Bronchial epithelial cell (primary cell): ENCODE measurements around the gene FST. TPM values are rescaled to one million over a fixed set of nuclear protein-coding genes. Genes with fewer than 3 reads are reported as not detected.
A peak's percentile ranks its signal among the peaks of the same experiment; 100 is the strongest.

Experiments
- DNase-seq: peaks from one replicate; pipeline ENCODE4 v3.0.0-alpha.2; 2010; ENCODE audit warnings: low read depth
- FAIRE-seq: peaks from 2 replicates; lab custom pipeline; 2011; peaks lifted over from hg19 to GRCh38; lab: Jason Lieb, UNC
- H3K27me3 ChIP-seq: 2 replicates; pipeline ENCODE4 v1.5.1; 2011; ENCODE audit warnings: low read length; ENCODE audit not compliant: control insufficient read depth, insufficient read depth
- H3K36me3 ChIP-seq: 2 replicates; pipeline ENCODE4 v1.5.1; 2011; ENCODE audit warnings: low read length; ENCODE audit not compliant: control insufficient read depth, insufficient read depth
- H3K4me3 ChIP-seq: 2 replicates; pipeline ENCODE4 v1.5.1; 2011; ENCODE audit warnings: mild to moderate bottlenecking, low read depth, low read length, control low read depth
- CTCF ChIP-seq: IDR thresholded peaks from 2 replicates; pipeline ENCODE4 v1.5.1; 2011; ENCODE audit warnings: mild to moderate bottlenecking, moderate library complexity, low read length, control low read depth, inconsistent platforms; ENCODE audit not compliant: insufficient read depth, severe bottlenecking
- total RNA-seq: library from RNA; depleted of rRNA; stranded (reverse); fragments of >200 nt; gene quantifications from 2 replicates; pipeline ENCODE4 v1.2.1, GENCODE V29; 2014

Gene FST
- total RNA-seq, 1 donor from 2014 or later: 85.0 TPM

- DNase-seq (no peak), FAIRE-seq (no peak)
- Histone ChIP-seq H3K27me3 (no peaks in the 10 kb centered on the region), H3K4me3 (no peak overlapping the region), H3K36me3 (no peaks in the 10 kb centered on the region)
- TF ChIP-seq CTCF: no peak
Measured at GRCh38 chr5:53476019-53476418, 4.4 kb upstream of the FST start.

GRCh38 chr5:53476531-53477480 is 3.6 kb upstream of the FST start:
- no peak for DNase-seq
- Histone ChIP-seq H3K36me3 (no peaks in the 10 kb centered on the region), H3K27me3 (no peaks in the 10 kb centered on the region), H3K4me3 (no peak overlapping the region)
- peak; percentile 18 for FAIRE-seq
- no peak for TF ChIP-seq CTCF

- FAIRE-seq: no peak
- DNase-seq: peak; percentile 71
- TF ChIP-seq CTCF: peak; percentile 44
- H3K36me3 ChIP-seq: no peaks in the 10 kb centered on the region
- no peaks in the 10 kb centered on the region for H3K27me3 ChIP-seq
- peak overlapping the region; percentile 55 for H3K4me3 ChIP-seq
Measured at GRCh38 chr5:53478411-53479044, 1.9 kb upstream of the FST start.

- DNase-seq: no peak
Measured at GRCh38 chr5:53479045-53479589, 1.3 kb upstream of the FST start.

More at GRCh38 chr5:53479045-53479589, 1.3 kb upstream of the FST start:
- no peak for FAIRE-seq
- H3K4me3 ChIP-seq: peak overlapping the region; percentile 55
- no peaks in the 10 kb centered on the region for H3K36me3 ChIP-seq
- H3K27me3 ChIP-seq: no peaks in the 10 kb centered on the region
- no peak for TF ChIP-seq CTCF
